Measurements from ENCODE around the gene SP5. TPM values are rescaled to one million over a fixed set of nuclear protein-coding genes. Genes with fewer than 3 reads are reported as not detected.

SP5 gene
- total and polyA plus RNA-seq, 9 of the 15 experiments (the other 6 are each of a cell fraction or from before 2014, with no cell fraction given): 0.03 to 1.7 (median 0.16) TPM; not detected in 1

GRCh38 chr2:170714381-170715061 is 616 bp upstream of the SP5 start (continued):
- TF ChIP-seq CEBPZ (IDR thresholded peaks at IDR 0.05; ENCODE audit: borderline replicate concordance, low read depth, low read length) (no peak), RNF219 (CRISPR knock-in tag; IDR thresholded peaks at IDR 0.05) (no peak), ARID3B (CRISPR knock-in tag; IDR thresholded peaks at IDR 0.05; ENCODE audit: borderline replicate concordance) (no peak), ZNF717 (CRISPR knock-in tag; IDR thresholded peaks at IDR 0.05) (no peak), MCM3 (IDR thresholded peaks at IDR 0.05) (no peak), ZC3H11A (IDR thresholded peaks at IDR 0.05; ENCODE audit: low read depth, low read length) (no peak), EHMT2 (IDR thresholded peaks at IDR 0.05) (no peak), NRF1 (conservative IDR thresholded peaks at IDR 0.05 in 1 of 2, IDR thresholded peaks at IDR 0.05 in 1 of 2) (peak; percentile 79 to 85), KLF10 (CRISPR knock-in tag; IDR thresholded peaks at IDR 0.05) (no peak), MAFG (tag; conservative IDR thresholded peaks at IDR 0.05) (no peak), PRDM10 (IDR thresholded peaks at IDR 0.05; ENCODE audit: partially characterized antibody) (no peak), E2F4 (CRISPR knock-in tag; IDR thresholded peaks at IDR 0.05; ENCODE audit: low read depth) (no peak), ZNF398 (CRISPR knock-in tag; IDR thresholded peaks at IDR 0.05) (no peak)
